Measurements from ENCODE around the gene MKNK1.

DNA sequence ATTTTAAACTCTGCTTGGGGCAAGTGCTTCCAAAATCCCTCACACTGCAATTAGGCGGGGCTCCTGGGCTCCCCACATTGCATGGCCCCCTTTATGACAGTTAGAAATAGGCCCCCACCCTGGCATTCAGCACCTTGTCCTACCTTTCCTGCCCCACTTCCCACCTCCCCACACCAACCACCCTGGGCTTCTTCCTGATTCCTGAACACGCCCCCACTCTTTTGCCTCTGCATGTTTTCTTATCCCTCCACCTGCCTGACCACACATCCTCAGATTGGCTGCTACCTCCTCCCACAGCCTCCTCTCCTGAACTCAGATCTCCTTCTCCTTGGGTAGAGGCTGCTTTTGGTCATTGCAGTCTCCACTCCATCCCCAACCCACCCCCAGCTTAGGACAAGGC lies 11.0 kb upstream of the MKNK1 start:
- TF ChIP-seq, protein P1, sequence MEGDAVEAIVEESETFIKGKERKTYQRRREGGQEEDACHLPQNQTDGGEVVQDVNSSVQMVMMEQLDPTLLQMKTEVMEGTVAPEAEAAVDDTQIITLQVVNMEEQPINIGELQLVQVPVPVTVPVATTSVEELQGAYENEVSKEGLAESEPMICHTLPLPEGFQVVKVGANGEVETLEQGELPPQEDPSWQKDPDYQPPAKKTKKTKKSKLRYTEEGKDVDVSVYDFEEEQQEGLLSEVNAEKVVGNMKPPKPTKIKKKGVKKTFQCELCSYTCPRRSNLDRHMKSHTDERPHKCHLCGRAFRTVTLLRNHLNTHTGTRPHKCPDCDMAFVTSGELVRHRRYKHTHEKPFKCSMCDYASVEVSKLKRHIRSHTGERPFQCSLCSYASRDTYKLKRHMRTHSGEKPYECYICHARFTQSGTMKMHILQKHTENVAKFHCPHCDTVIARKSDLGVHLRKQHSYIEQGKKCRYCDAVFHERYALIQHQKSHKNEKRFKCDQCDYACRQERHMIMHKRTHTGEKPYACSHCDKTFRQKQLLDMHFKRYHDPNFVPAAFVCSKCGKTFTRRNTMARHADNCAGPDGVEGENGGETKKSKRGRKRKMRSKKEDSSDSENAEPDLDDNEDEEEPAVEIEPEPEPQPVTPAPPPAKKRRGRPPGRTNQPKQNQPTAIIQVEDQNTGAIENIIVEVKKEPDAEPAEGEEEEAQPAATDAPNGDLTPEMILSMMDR (IDR thresholded peaks at IDR 0.05), result no peak
- no peak for TF ChIP-seq POLR2AphosphoS5 (IDR thresholded peaks at IDR 0.05; ENCODE audit: low read depth, low read length)
